Lung (tissue), 12 donors: ENCODE data around the gene IL3. TPM values are rescaled to one million over a fixed set of nuclear protein-coding genes. Genes with fewer than 3 reads are reported as not detected.

Experiments
- ATAC-seq: fragments of 200-7000 bp; cut with Tn5 transposase; one replicate; pipeline ENCODE4 v1.9.1; 2020; ENCODE audit warnings: moderate number of reproducible peaks; ENCODE audit not compliant: insufficient read depth, low FRiP score
- DNase-seq, 3 donors: peaks; one replicate each; pipeline ENCODE4 v3.0.0-alpha.2; 2013 to 2017
- H3K27ac ChIP-seq, 2 donors: one replicate each; pipeline ENCODE4 v1.5.1; 2013; ENCODE audit warnings: mild to moderate bottlenecking in 2 of 2, moderate library complexity in 2 of 2, control low read depth in 1 of 2, inconsistent platforms in 1 of 2, low read depth in 1 of 2, low read length in 1 of 2
- H3K27me3 ChIP-seq, 3 donors: one replicate each; pipeline ENCODE4 v1.5.1; 2013; ENCODE audit warnings: low read length in 2 of 3; ENCODE audit not compliant: control insufficient read depth in 3 of 3, insufficient read depth in 3 of 3
- H3K36me3 ChIP-seq, 4 donors: one replicate each; pipeline ENCODE4 v1.5.1; 2013; ENCODE audit warnings: low read length in 4 of 4, mild to moderate bottlenecking in 1 of 4, moderate library complexity in 1 of 4; ENCODE audit not compliant: control insufficient read depth in 4 of 4, insufficient read depth in 4 of 4
- H3K4me1 ChIP-seq, 5 donors: one replicate each; pipeline ENCODE4 v1.5.1; 2013; ENCODE audit warnings: low read length in 5 of 5, mild to moderate bottlenecking in 2 of 5, moderate library complexity in 1 of 5; ENCODE audit not compliant: control insufficient read depth in 5 of 5, insufficient read depth in 5 of 5
- H3K4me3 ChIP-seq: one replicate; pipeline ENCODE4 v1.5.1; 2013; ENCODE audit warnings: mild to moderate bottlenecking, control low read depth, moderate library complexity
- H3K9ac ChIP-seq, 2 donors: one replicate each; pipeline ENCODE4 v1.5.1; 2013; ENCODE audit warnings: low read length in 2 of 2, control low read depth in 1 of 2; ENCODE audit not compliant: insufficient read depth in 1 of 2
- H3K9me3 ChIP-seq, 4 donors: one replicate each; pipeline ENCODE4 v1.5.1; 2013; ENCODE audit warnings: low read length in 3 of 4, mild to moderate bottlenecking in 1 of 4, moderate library complexity in 1 of 4; ENCODE audit not compliant: control insufficient read depth in 4 of 4, insufficient read depth in 3 of 4
- WGBS, 2 donors: extraction: QIAGEN DNeasy Blood & Tissue Kit; methylation state at CpG; one replicate each; pipeline ENCODE4 v1.1.7; 2013; 5-methylcytosine and 5-hydroxymethylcytosine counted together
- polyA plus RNA-seq, 2 donors: library from polyadenylated mRNA; stranded (reverse); fragments of 200-250 nt; gene quantifications; one replicate each; pipeline ENCODE4 v1.2.1, GENCODE V29; 2013
- total RNA-seq, 2 donors: library from RNA; depleted of rRNA in 1 of 2; stranded (reverse); fragments of >200 nt in 1 of 2; gene quantifications; one replicate each; pipeline ENCODE4 v1.2.1, GENCODE V29; 2014 to 2021
- TF ChIP-seq, protein P1 (sequence below): IDR thresholded peaks from 2 replicates; pipeline ENCODE4 v1.5.1; 2012; ENCODE audit warnings: mild to moderate bottlenecking; ENCODE audit errors: control extremely low read depth, extremely low read depth
- donor health status: control.
- donor health status: control.
- donor health status: Bipolar disorder and iron deficiency.
- donor health status: healthy.
- donor health status: DM: yes; HTN: yes; CAD: no.

The IL3 gene
- total and polyA plus RNA-seq, 4 donors: not detected

DNA sequence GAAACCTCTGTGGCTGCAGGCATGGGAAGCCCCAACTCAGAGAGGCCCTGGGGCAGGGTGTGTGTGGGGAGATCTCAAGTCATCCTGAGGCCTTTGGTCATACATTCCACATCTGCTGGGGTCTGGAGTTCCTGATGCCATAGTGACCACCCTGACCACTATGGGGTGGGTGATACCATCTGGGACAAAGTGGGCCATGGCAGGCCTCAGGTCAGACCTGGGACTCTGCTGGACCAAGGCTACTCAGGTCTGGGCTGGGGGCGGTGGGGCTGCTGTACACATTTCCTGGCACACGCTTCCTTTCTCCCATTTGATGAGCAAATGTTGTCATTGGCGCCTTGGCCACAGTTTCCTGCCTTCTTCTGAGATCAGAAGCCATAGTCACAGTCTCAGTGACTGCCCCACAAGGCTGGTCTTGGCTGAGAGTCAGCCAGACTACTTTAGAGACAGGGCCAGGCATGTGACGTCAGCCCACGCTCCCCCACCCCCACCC lies 33.9 kb upstream of the IL3 start:
- Histone ChIP-seq H3K27me3 (peaks cover 0 to 8% (median 0%) of the 10 kb centered on the region in 3 donors), H3K4me3 (no peak overlapping the region), H3K36me3 (no peaks in the 10 kb centered on the region), H3K9me3 (peaks cover 0 to 3% (median 0%) of the 10 kb centered on the region in 4 donors), H3K4me1 (no peaks in the 10 kb centered on the region), H3K27ac (no peak overlapping the region), H3K9ac (no peak overlapping the region)
- no peak for ATAC-seq
- DNase-seq: no peak
- TF ChIP-seq, protein P1, sequence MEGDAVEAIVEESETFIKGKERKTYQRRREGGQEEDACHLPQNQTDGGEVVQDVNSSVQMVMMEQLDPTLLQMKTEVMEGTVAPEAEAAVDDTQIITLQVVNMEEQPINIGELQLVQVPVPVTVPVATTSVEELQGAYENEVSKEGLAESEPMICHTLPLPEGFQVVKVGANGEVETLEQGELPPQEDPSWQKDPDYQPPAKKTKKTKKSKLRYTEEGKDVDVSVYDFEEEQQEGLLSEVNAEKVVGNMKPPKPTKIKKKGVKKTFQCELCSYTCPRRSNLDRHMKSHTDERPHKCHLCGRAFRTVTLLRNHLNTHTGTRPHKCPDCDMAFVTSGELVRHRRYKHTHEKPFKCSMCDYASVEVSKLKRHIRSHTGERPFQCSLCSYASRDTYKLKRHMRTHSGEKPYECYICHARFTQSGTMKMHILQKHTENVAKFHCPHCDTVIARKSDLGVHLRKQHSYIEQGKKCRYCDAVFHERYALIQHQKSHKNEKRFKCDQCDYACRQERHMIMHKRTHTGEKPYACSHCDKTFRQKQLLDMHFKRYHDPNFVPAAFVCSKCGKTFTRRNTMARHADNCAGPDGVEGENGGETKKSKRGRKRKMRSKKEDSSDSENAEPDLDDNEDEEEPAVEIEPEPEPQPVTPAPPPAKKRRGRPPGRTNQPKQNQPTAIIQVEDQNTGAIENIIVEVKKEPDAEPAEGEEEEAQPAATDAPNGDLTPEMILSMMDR: no peak
- 66 to 79% methylated on average over 5 of the region's 5 CpGs for WGBS, 2 donors

DNA sequence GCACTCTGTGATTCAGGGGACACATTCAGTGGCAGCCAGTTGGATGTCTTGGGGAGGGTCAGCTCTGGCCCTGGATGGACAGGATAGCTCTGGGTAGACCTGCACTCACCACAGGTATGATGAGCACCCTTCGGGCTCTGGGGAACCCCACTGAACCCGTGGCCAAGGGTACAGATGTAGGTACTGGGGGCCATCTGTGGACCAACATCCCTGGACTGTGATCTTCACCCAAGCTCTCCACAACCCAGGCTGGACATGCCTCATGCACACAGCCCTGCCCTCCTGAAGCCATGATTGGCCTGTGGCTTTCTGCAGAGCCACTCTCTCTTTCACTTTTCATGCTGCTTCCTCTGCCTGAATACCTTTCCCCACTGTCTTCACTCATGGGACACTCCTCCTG lies 33.4 kb upstream of the IL3 start:
- Histone ChIP-seq H3K27ac (no peak overlapping the region), H3K4me3 (no peak overlapping the region), H3K9me3 (peaks cover 0 to 3% (median 0%) of the 10 kb centered on the region in 4 donors), H3K27me3 (peaks cover 0 to 8% (median 0%) of the 10 kb centered on the region in 3 donors), H3K36me3 (no peaks in the 10 kb centered on the region), H3K9ac (no peak overlapping the region), H3K4me1 (no peaks in the 10 kb centered on the region)
- no peak for ATAC-seq
- WGBS, 2 donors: 84 to 93% methylated on average over 2 of the region's 2 CpGs
- no peak for DNase-seq
- TF ChIP-seq, protein P1: no peak

- H3K4me3 ChIP-seq: no peak overlapping the region
- H3K9me3 ChIP-seq: no peaks in the 10 kb centered on the region
- peaks cover 0 to 2% (median 0%) of the 10 kb centered on the region in 3 donors for H3K27me3 ChIP-seq
- H3K9ac ChIP-seq: no peak overlapping the region
- WGBS, 2 donors: 83 to 93% methylated on average over 4 of the region's 4 CpGs
- ATAC-seq: no peak
- no peaks in the 10 kb centered on the region for H3K36me3 ChIP-seq
- no peaks in the 10 kb centered on the region for H3K4me1 ChIP-seq
- H3K27ac ChIP-seq: no peak overlapping the region
- TF ChIP-seq, protein P1: no peak
- no peak for DNase-seq
Observed at GRCh38 chr5:132029609-132030330, 30.7 kb upstream of the IL3 start.

- TF ChIP-seq, protein P1: no peak
- Histone ChIP-seq H3K4me3 (no peak overlapping the region), H3K27ac (no peak overlapping the region), H3K36me3 (no peaks in the 10 kb centered on the region), H3K27me3 (peaks cover 0 to 2% (median 0%) of the 10 kb centered on the region in 3 donors), H3K9ac (no peak overlapping the region), H3K9me3 (no peaks in the 10 kb centered on the region), H3K4me1 (no peaks in the 10 kb centered on the region)
- 93 to 94% methylated on average over 2 of the region's 2 CpGs for WGBS, 2 donors
- DNase-seq: no peak
- ATAC-seq: no peak
Observed at GRCh38 chr5:132030610-132031009, 29.8 kb upstream of the IL3 start.
